GM21737 (cell line): Measurements from ENCODE around the gene COL6A2.
"Not testable (repeated sequence)": the region's sequence is repeated elsewhere in the genome, so short reads cannot be mapped to it uniquely, and the experiment has no call there.

ENCODE experiments used
- ATAC-seq: cut with Tn5 transposase; IDR thresholded peaks from one replicate; pipeline ENCODE4 v1.9.1; 2021; ENCODE audit warnings: mild to moderate bottlenecking, moderate library complexity; ENCODE audit not compliant: unreplicated experiment

The COL6A2 gene

GRCh38 chr21:46078322-46078977, 19.5 kb upstream of the COL6A2 start:
- no peak for ATAC-seq

GRCh38 chr21:46078978-46079351, 18.9 kb upstream of the COL6A2 start:
- no peak for ATAC-seq

GRCh38 chr21:46079352-46080170, 18.4 kb upstream of the COL6A2 start:
- ATAC-seq: no peak

GRCh38 chr21:46080171-46081021, 17.5 kb upstream of the COL6A2 start:
- ATAC-seq: no peak

- ATAC-seq: no peak
Observed at GRCh38 chr21:46081022-46081861, 16.7 kb upstream of the COL6A2 start.

- ATAC-seq: no peak
Observed at GRCh38 chr21:46081862-46082712, 15.8 kb upstream of the COL6A2 start.

- ATAC-seq: no peak
Observed at GRCh38 chr21:46082713-46082962, 15.3 kb upstream of the COL6A2 start.

GRCh38 chr21:46082963-46083790, 14.7 kb upstream of the COL6A2 start:
- ATAC-seq: no peak

GRCh38 chr21:46083791-46084561, 13.9 kb upstream of the COL6A2 start:
- no peak for ATAC-seq

GRCh38 chr21:46084709-46085108, 13.2 kb upstream of the COL6A2 start:
- ATAC-seq: no peak

- not testable (repeated sequence) for ATAC-seq
Observed at GRCh38 chr21:46085259-46085658, 12.7 kb upstream of the COL6A2 start.

GRCh38 chr21:46087641-46088040, 10.3 kb upstream of the COL6A2 start:
- ATAC-seq: no peak

GRCh38 chr21:46088189-46088588, 9.7 kb upstream of the COL6A2 start:
- no peak for ATAC-seq

GRCh38 chr21:46089285-46089684, 8.6 kb upstream of the COL6A2 start:
- no peak for ATAC-seq

GRCh38 chr21:46091118-46091517, 6.8 kb upstream of the COL6A2 start:
- no peak for ATAC-seq

GRCh38 chr21:46091631-46092025, 6.3 kb upstream of the COL6A2 start:
- ATAC-seq: no peak

GRCh38 chr21:46092026-46092764, 5.7 kb upstream of the COL6A2 start:
- no peak for ATAC-seq
